PC-3 (cell line): ENCODE measurements around the gene TIMM17B.

Experiments
- CTCF ChIP-seq: fragments of 300-600 bp; sonication (generic); conservative IDR thresholded peaks from 2 replicates; pipeline ENCODE4 v1.5.1; 2017; ENCODE audit warnings: antibody characterized with exemption, low read depth, mild to moderate bottlenecking, low read length
- EZH2 ChIP-seq: fragments of 300-600 bp; sonication (generic); IDR thresholded peaks from one replicate; pipeline ENCODE4 v1.6.1; 2017; ENCODE audit warnings: antibody characterized with exemption, mild to moderate bottlenecking, low read length; ENCODE audit not compliant: unreplicated experiment
- EZH2phosphoT487 ChIP-seq: fragments of 300-600 bp; sonication (generic); IDR thresholded peaks from 2 replicates; pipeline ENCODE4 v1.6.1; 2018; ENCODE audit warnings: mild to moderate bottlenecking, antibody characterized with exemption, low read length, borderline replicate concordance

GRCh38 chrX:48902776-48903175 lies 5.2 kb upstream of the TIMM17B start:
- TF ChIP-seq CTCF (no peak), EZH2 (no peak), EZH2phosphoT487 (no peak)
